Smooth muscle cell (in vitro differentiated cells): ENCODE measurements around the gene LRRC3C. TPM values are rescaled to one million over a fixed set of nuclear protein-coding genes. Genes with fewer than 3 reads are reported as not detected.

Source experiments
- DNase-seq: peaks from one replicate; lab custom pipeline; 2025; ENCODE audit not compliant: unreplicated experiment; lab: John Stamatoyannopoulos, UW
- H2AFZ ChIP-seq: fragments of 200-600 bp; sonication (generic); 2 replicates; pipeline ENCODE4 v1.6.0; 2016; ENCODE audit warnings: antibody characterized with exemption, low read depth, mild to moderate bottlenecking
- H3F3A ChIP-seq: fragments of 200-600 bp; sonication (generic); 2 replicates; pipeline ENCODE4 v1.6.0; 2017; ENCODE audit warnings: antibody characterized with exemption, low read depth
- H3K27ac ChIP-seq: fragments of 200-600 bp; sonication (generic); 2 replicates; pipeline ENCODE4 v1.5.1; 2016; ENCODE audit warnings: low read depth, mild to moderate bottlenecking
- H3K27me3 ChIP-seq: fragments of 200-600 bp; sonication (generic); 2 replicates; pipeline ENCODE4 v1.6.1; 2016; ENCODE audit warnings: low read depth, mild to moderate bottlenecking
- H3K36me3 ChIP-seq: fragments of 200-600 bp; sonication (generic); 2 replicates; pipeline ENCODE4 v1.5.1; 2016; ENCODE audit warnings: low read depth
- H3K4me1 ChIP-seq: fragments of 200-600 bp; sonication (generic); 2 replicates; pipeline ENCODE4 v1.5.1; 2016; ENCODE audit warnings: low read depth
- H3K4me2 ChIP-seq: fragments of 200-600 bp; sonication (generic); 2 replicates; pipeline ENCODE4 v1.6.0; 2016; ENCODE audit warnings: mild to moderate bottlenecking
- H3K4me3 ChIP-seq: fragments of 200-600 bp; sonication (generic); 2 replicates; pipeline ENCODE4 v1.5.1; 2016; ENCODE audit warnings: mild to moderate bottlenecking
- H3K79me2 ChIP-seq: fragments of 200-600 bp; sonication (generic); 2 replicates; pipeline ENCODE4 v1.6.0; 2016; ENCODE audit warnings: low read depth, mild to moderate bottlenecking
- H3K9ac ChIP-seq: fragments of 200-600 bp; sonication (generic); 2 replicates; pipeline ENCODE4 v1.6.0; 2016; ENCODE audit warnings: low read depth
- H3K9me3 ChIP-seq: fragments of 200-600 bp; sonication (generic); replicated peaks from 2 replicates; pipeline ENCODE4 v1.5.1; 2016; ENCODE audit warnings: low read depth
- H4K20me1 ChIP-seq: fragments of 200-600 bp; sonication (generic); 2 replicates; pipeline ENCODE4 v1.6.0; 2016; ENCODE audit warnings: low read depth
- CTCF ChIP-seq: fragments of 200-600 bp; sonication (generic); IDR thresholded peaks from 2 replicates; pipeline ENCODE4 v1.5.1; 2017; ENCODE audit warnings: borderline replicate concordance, mild to moderate bottlenecking, antibody characterized with exemption; ENCODE audit not compliant: insufficient read depth, poor library complexity, severe bottlenecking
- WGBS: methylation state at CpG from one replicate; pipeline ENCODE4 v1.1.7; 2016; ENCODE audit warnings: low lambda C conversion rate; 5-methylcytosine and 5-hydroxymethylcytosine counted together
- polyA plus RNA-seq: library from polyadenylated mRNA; unstranded; fragments of >200 nt; fragmentation: Nextera tagmentation; extraction: Ambion mirVana; gene quantifications from 2 replicates; pipeline ENCODE4 v1.2.1, GENCODE V29; 2016
- total RNA-seq: library from RNA; depleted of rRNA; stranded (reverse); fragments of >200 nt; gene quantifications from 2 replicates; pipeline ENCODE4 v1.2.3, GENCODE V29; 2014

The LRRC3C gene
- total and polyA plus RNA-seq, 2 experiments from 2014 or later: not detected

GRCh38 chr17:39934324-39934723, 6.8 kb downstream of the LRRC3C start:
- TF ChIP-seq CTCF: no peak
- H3K27ac ChIP-seq: no peak overlapping the region
- H3K4me1 ChIP-seq: peaks cover 4% of the 10 kb centered on the region
- no peak overlapping the region for H3K9ac ChIP-seq
- WGBS: 90% methylated on average over 5 of the region's 5 CpGs
- H4K20me1 ChIP-seq: peaks cover 3% of the 10 kb centered on the region
- H3F3A ChIP-seq: peaks cover 5% of the 10 kb centered on the region
- H3K36me3 ChIP-seq: no peaks in the 10 kb centered on the region
- no peak overlapping the region for H3K4me3 ChIP-seq
- no peaks in the 10 kb centered on the region for H3K27me3 ChIP-seq
- H2AFZ ChIP-seq: no peak overlapping the region
- DNase-seq: no peak
- H3K79me2 ChIP-seq: no peaks in the 10 kb centered on the region
- H3K4me2 ChIP-seq: no peak overlapping the region
- no peaks in the 10 kb centered on the region for H3K9me3 ChIP-seq

GRCh38 chr17:39935909-39936308, 8.4 kb downstream of the LRRC3C start:
- Histone ChIP-seq H3K9ac (no peak overlapping the region), H3K79me2 (no peaks in the 10 kb centered on the region), H3K4me2 (no peak overlapping the region), H3F3A (peaks cover 6% of the 10 kb centered on the region), H3K27ac (no peak overlapping the region), H2AFZ (no peak overlapping the region), H4K20me1 (no peaks in the 10 kb centered on the region), H3K4me1 (peaks cover 10% of the 10 kb centered on the region), H3K36me3 (no peaks in the 10 kb centered on the region), H3K4me3 (no peak overlapping the region), H3K27me3 (no peaks in the 10 kb centered on the region), H3K9me3 (no peaks in the 10 kb centered on the region)
- no peak for DNase-seq
- WGBS: 57% methylated on average over 3 of the region's 3 CpGs
- no peak for TF ChIP-seq CTCF

- H3F3A ChIP-seq: peaks cover 6% of the 10 kb centered on the region
- no peak for TF ChIP-seq CTCF
- H3K9me3 ChIP-seq: no peaks in the 10 kb centered on the region
- H3K79me2 ChIP-seq: no peaks in the 10 kb centered on the region
- H3K27ac ChIP-seq: no peak overlapping the region
- H3K36me3 ChIP-seq: no peaks in the 10 kb centered on the region
- no peak overlapping the region for H3K9ac ChIP-seq
- 95% methylated on average over 3 of the region's 3 CpGs for WGBS
- H3K4me1 ChIP-seq: peaks cover 10% of the 10 kb centered on the region
- no peaks in the 10 kb centered on the region for H3K27me3 ChIP-seq
- no peak overlapping the region for H2AFZ ChIP-seq
- no peaks in the 10 kb centered on the region for H4K20me1 ChIP-seq
- no peak overlapping the region for H3K4me3 ChIP-seq
- no peak for DNase-seq
- no peak overlapping the region for H3K4me2 ChIP-seq
Measured at GRCh38 chr17:39937447-39937846, 9.9 kb downstream of the LRRC3C start.

GRCh38 chr17:39938140-39938869, 10.8 kb downstream of the LRRC3C start:
- Histone ChIP-seq H3K4me3 (no peak overlapping the region), H3K79me2 (no peaks in the 10 kb centered on the region), H3F3A (peaks cover 6% of the 10 kb centered on the region), H4K20me1 (no peaks in the 10 kb centered on the region), H3K36me3 (no peaks in the 10 kb centered on the region), H3K27ac (no peak overlapping the region), H2AFZ (no peak overlapping the region), H3K4me1 (peaks cover 10% of the 10 kb centered on the region), H3K9ac (no peak overlapping the region), H3K27me3 (no peaks in the 10 kb centered on the region), H3K4me2 (no peak overlapping the region), H3K9me3 (no peaks in the 10 kb centered on the region)
- TF ChIP-seq CTCF: no peak
- DNase-seq: no peak
- 88% methylated on average over 8 of the region's 8 CpGs for WGBS
